GM12878 (cell line): ENCODE measurements around the gene FGD3. TPM values are rescaled to one million over a fixed set of nuclear protein-coding genes. Genes with fewer than 3 reads are reported as not detected.
A peak's percentile ranks its signal among the peaks of the same experiment; 100 is the strongest.

Experiments
- ATAC-seq: fragments of 200-7000 bp; cut with Tn5 transposase; 3 replicates; pipeline ENCODE4 v1.9.1; 2020; ENCODE audit warnings: mild to moderate bottlenecking, moderate library complexity
- BruUV-seq: library from RNA; stranded (reverse); fragments of 400-500 nt; replicated peaks from 2 replicates; lab custom pipeline; 2021; lab: Mats Ljungman, UMichigan
- CTCF ChIA-PET: fragments of 300-600 bp; sonication (Branson Sonifier 250); formaldehyde crosslinking; extraction: SDS; loops from one replicate; lab custom pipeline; 2021; ENCODE audit warnings: inconsistent platforms; lab: Yijun Ruan, JAX
- POLR2A ChIA-PET: fragments of 350-600 bp; formaldehyde crosslinking; extraction: SDS; loops from one replicate; lab custom pipeline; 2021; ENCODE audit warnings: inconsistent platforms; lab: Charles Lee
- RAD21 ChIA-PET: fragments of 300-600 bp; sonication (Branson Sonifier 250); formaldehyde crosslinking; loops from one replicate; lab custom pipeline; 2023; ENCODE audit warnings: antibody characterized with exemption; ENCODE audit not compliant: unreplicated experiment; lab: Charles Lee
- SMC1A ChIA-PET: fragments of 300-600 bp; sonication (Branson Sonifier 250); formaldehyde crosslinking; loops from one replicate; lab custom pipeline; 2023; ENCODE audit not compliant: unreplicated experiment, uncharacterized antibody; lab: Charles Lee
- DNase-seq: peaks from one replicate; pipeline ENCODE4 v3.0.0-alpha.2; 2011; ENCODE audit warnings: low read depth, low spot score
- FAIRE-seq: peaks from 3 replicates; lab custom pipeline; 2011; peaks lifted over from hg19 to GRCh38; lab: Jason Lieb, UNC
- H2AFZ ChIP-seq: 2 replicates; pipeline ENCODE4 v1.6.0; 2011; ENCODE audit warnings: low read depth, low read length, control low read depth; ENCODE audit not compliant: control insufficient read depth
- H3K27ac ChIP-seq: 2 replicates; pipeline ENCODE4 v1.5.1; 2011; ENCODE audit warnings: control low read depth; ENCODE audit not compliant: control insufficient read depth, insufficient read depth
- H3K27me3 ChIP-seq, 2 experiments: replicated peaks in 1 of 2; 2 replicates each; pipeline versions ENCODE4 v1.6.0 to v1.6.1; 2011; ENCODE audit warnings: low read length in 1 of 2; ENCODE audit not compliant: control insufficient read depth in 2 of 2, insufficient read depth in 2 of 2
- H3K36me3 ChIP-seq, 2 experiments: 2 replicates each; pipeline ENCODE4 v1.5.1; 2011; ENCODE audit warnings: low read length in 1 of 2; ENCODE audit not compliant: control insufficient read depth in 2 of 2, insufficient read depth in 2 of 2
- H3K4me1 ChIP-seq: 2 replicates; pipeline ENCODE4 v1.6.1; 2011; ENCODE audit warnings: mild to moderate bottlenecking, low read length, moderate library complexity, mixed read lengths; ENCODE audit not compliant: control insufficient read depth, insufficient read depth
- H3K4me2 ChIP-seq: 2 replicates; pipeline ENCODE4 v1.6.0; 2011; ENCODE audit warnings: control low read depth; ENCODE audit not compliant: control insufficient read depth, insufficient read depth
- H3K4me3 ChIP-seq: fragments of 200-600 bp; sonication (generic); 2 replicates; pipeline ENCODE4 v1.5.1; 2016
- H3K79me2 ChIP-seq: 2 replicates; pipeline ENCODE4 v1.6.0; 2011; ENCODE audit warnings: low read length; ENCODE audit not compliant: control insufficient read depth, insufficient read depth
- H3K9ac ChIP-seq: 2 replicates; pipeline ENCODE4 v1.8.0; 2011; ENCODE audit warnings: low read length, control low read depth, mixed read lengths; ENCODE audit not compliant: control insufficient read depth, insufficient read depth
- H3K9me3 ChIP-seq: replicated peaks from 3 replicates; pipeline ENCODE4 v1.5.1; 2011; ENCODE audit warnings: mild to moderate bottlenecking, low read length; ENCODE audit not compliant: control insufficient read depth, insufficient read depth
- H4K20me1 ChIP-seq: 2 replicates; pipeline ENCODE4 v1.6.0; 2011; ENCODE audit not compliant: control insufficient read depth, insufficient read depth
- ATF7 ChIP-seq: fragments of 450-650 bp; IDR thresholded peaks from 2 replicates; pipeline ENCODE4 v1.6.1; 2016; ENCODE audit warnings: low read depth, mild to moderate bottlenecking
- CBX5 ChIP-seq: sonication (generic); IDR thresholded peaks from 2 replicates; pipeline ENCODE4 v1.6.1; 2016; ENCODE audit warnings: low read depth, moderate library complexity, mild to moderate bottlenecking, inconsistent platforms
- ESRRA ChIP-seq: IDR thresholded peaks from 2 replicates; pipeline ENCODE4 v1.6.1; 2012; ENCODE audit warnings: mild to moderate bottlenecking, low read length, improper control_type of control experiment
- FOS ChIP-seq: IDR thresholded peaks from 3 replicates; pipeline ENCODE4 v1.6.1; 2011; ENCODE audit warnings: borderline replicate concordance; ENCODE audit not compliant: insufficient read length; ENCODE audit errors: extremely low read depth
- JUND ChIP-seq: IDR thresholded peaks from 2 replicates; pipeline ENCODE4 v1.6.1; 2012; ENCODE audit warnings: low read depth, mild to moderate bottlenecking, low read length, improper control_type of control experiment, moderate library complexity
- MYB ChIP-seq: fragments of 150-350 bp; IDR thresholded peaks from 2 replicates; pipeline ENCODE4 v1.6.1; 2014; ENCODE audit warnings: mild to moderate bottlenecking, low read depth, low read length, borderline replicate concordance
- NFYB ChIP-seq: IDR thresholded peaks from 2 replicates; pipeline ENCODE4 v1.6.1; 2011; ENCODE audit warnings: low read depth, mild to moderate bottlenecking, low read length, improper control_type of control experiment, moderate library complexity; ENCODE audit not compliant: insufficient read depth
- NRF1 ChIP-seq: conservative IDR thresholded peaks from 2 replicates; pipeline ENCODE4 v1.6.1; 2011; ENCODE audit warnings: mild to moderate bottlenecking, low read depth, low read length, improper control_type of control experiment
- PAX5 ChIP-seq: IDR thresholded peaks from 2 replicates; pipeline ENCODE4 v1.6.1; 2011; ENCODE audit warnings: low read depth, low read length, borderline replicate concordance
- RAD21 ChIP-seq: IDR thresholded peaks from 2 replicates; pipeline ENCODE4 v1.6.1; 2011; ENCODE audit warnings: mild to moderate bottlenecking, low read depth, low read length, moderate library complexity; ENCODE audit not compliant: insufficient read depth
- RB1 ChIP-seq: fragments of 450-650 bp; formaldehyde crosslinking; IDR thresholded peaks from 2 replicates; pipeline ENCODE4 v1.6.1; 2017; ENCODE audit warnings: mild to moderate bottlenecking, borderline replicate concordance
- RFX5 ChIP-seq: IDR thresholded peaks from 2 replicates; pipeline ENCODE4 v1.6.1; 2011; ENCODE audit warnings: low read depth, low read length, improper control_type of control experiment
- RUNX3 ChIP-seq: IDR thresholded peaks from 2 replicates; pipeline ENCODE4 v1.6.1; 2012; ENCODE audit warnings: low read length, inconsistent platforms
- SIN3A ChIP-seq: IDR thresholded peaks from 2 replicates; pipeline ENCODE4 v1.6.1; 2012; ENCODE audit warnings: low read depth, low read length, improper control_type of control experiment
- SPI1 ChIP-seq: IDR thresholded peaks from 2 replicates; pipeline ENCODE4 v1.6.1; 2011; ENCODE audit warnings: low read depth, mild to moderate bottlenecking, low read length, moderate library complexity, borderline replicate concordance; ENCODE audit not compliant: insufficient read depth
- STAT3 ChIP-seq: IDR thresholded peaks from 2 replicates; pipeline ENCODE4 v1.6.1; 2011; ENCODE audit warnings: low read depth, low read length, improper control_type of control experiment
- TARDBP ChIP-seq: IDR thresholded peaks from 2 replicates; pipeline ENCODE4 v1.6.1; 2016; ENCODE audit warnings: borderline replicate concordance
- TCF3 ChIP-seq: IDR thresholded peaks from 2 replicates; pipeline ENCODE4 v1.6.1; 2012; ENCODE audit warnings: low read depth, mild to moderate bottlenecking, low read length, borderline replicate concordance; ENCODE audit not compliant: insufficient read depth
- WRNIP1 ChIP-seq: IDR thresholded peaks from 2 replicates; pipeline ENCODE4 v1.6.1; 2011; ENCODE audit warnings: low read depth, low read length, improper control_type of control experiment, borderline replicate concordance
- YBX1 ChIP-seq: fragments of 450-650 bp; IDR thresholded peaks from 2 replicates; pipeline ENCODE4 v1.6.1; 2016; ENCODE audit warnings: antibody characterized with exemption
- YY1 ChIP-seq: IDR thresholded peaks from 2 replicates; pipeline ENCODE4 v1.6.1; 2011; ENCODE audit warnings: low read depth, mild to moderate bottlenecking, low read length
- WGBS: methylation state at CpG from one replicate; pipeline ENCODE4 v1.1.6; 2016; ENCODE audit warnings: low lambda C conversion rate; ENCODE audit not compliant: insufficient replicate concordance, insufficient coverage; ENCODE audit errors: missing lambda C conversion rate; 5-methylcytosine and 5-hydroxymethylcytosine counted together
- in situ Hi-C: fragments of 300-500 bp; cut with MboI; formaldehyde crosslinking; loops from 9 replicates; pipeline ENCODE4 v1.14.3; 2018; ENCODE audit warnings: mixed read lengths
- intact Hi-C: fragments of 100-400 bp; cut with micrococcal nuclease; formaldehyde crosslinking; loops from one replicate; pipeline ENCODE4 v1.14.2; 2022; ENCODE audit not compliant: unreplicated experiment
- polyA plus RNA-seq, 11 experiments: library from polyadenylated mRNA; depleted of rRNA in 4 of 11; unstranded in 6 of 11; stranded (reverse) in 5 of 11; fragments of >200 nt; fragmentation: Nextera tagmentation in 4 of 11; fragmentation: Illumina TruSeq in 1 of 11; extraction: Ambion mirVana in 4 of 11; extraction: Trizol in 1 of 11; gene quantifications; 1 replicate in 1 of 11; 2 replicates in 10 of 11; pipeline versions ENCODE4 v1.2.1 to v1.2.3, GENCODE V29; 2011 to 2016; ENCODE audit warnings: inconsistent platforms in 2 of 11, missing spikeins in 2 of 11, low read depth in 1 of 11
- total RNA-seq, 4 experiments: library from RNA; depleted of rRNA in 3 of 4; stranded (reverse); fragments of >200 nt in 3 of 4; fragmentation: Illumina TruSeq in 1 of 4; extraction: Trizol in 1 of 4; gene quantifications; 2 replicates each; pipeline versions ENCODE4 v1.2.1 to v1.2.3, GENCODE V29; 2013 to 2021
- TF ChIP-seq, protein P1 (sequence below): fragments of 450-650 bp; IDR thresholded peaks from 2 replicates; pipeline ENCODE4 v1.6.1; 2017; ENCODE audit warnings: mild to moderate bottlenecking
- TF ChIP-seq, protein P2 (sequence below): fragments of 450-650 bp; IDR thresholded peaks from 2 replicates; pipeline ENCODE4 v1.6.1; 2017; ENCODE audit warnings: borderline replicate concordance

The FGD3 gene
- total and polyA plus RNA-seq, 10 of the 15 experiments (the other 5 are each of a cell fraction or from before 2014, with no cell fraction given), result 0.26 to 18.1 (median 12.4) TPM

DNA sequence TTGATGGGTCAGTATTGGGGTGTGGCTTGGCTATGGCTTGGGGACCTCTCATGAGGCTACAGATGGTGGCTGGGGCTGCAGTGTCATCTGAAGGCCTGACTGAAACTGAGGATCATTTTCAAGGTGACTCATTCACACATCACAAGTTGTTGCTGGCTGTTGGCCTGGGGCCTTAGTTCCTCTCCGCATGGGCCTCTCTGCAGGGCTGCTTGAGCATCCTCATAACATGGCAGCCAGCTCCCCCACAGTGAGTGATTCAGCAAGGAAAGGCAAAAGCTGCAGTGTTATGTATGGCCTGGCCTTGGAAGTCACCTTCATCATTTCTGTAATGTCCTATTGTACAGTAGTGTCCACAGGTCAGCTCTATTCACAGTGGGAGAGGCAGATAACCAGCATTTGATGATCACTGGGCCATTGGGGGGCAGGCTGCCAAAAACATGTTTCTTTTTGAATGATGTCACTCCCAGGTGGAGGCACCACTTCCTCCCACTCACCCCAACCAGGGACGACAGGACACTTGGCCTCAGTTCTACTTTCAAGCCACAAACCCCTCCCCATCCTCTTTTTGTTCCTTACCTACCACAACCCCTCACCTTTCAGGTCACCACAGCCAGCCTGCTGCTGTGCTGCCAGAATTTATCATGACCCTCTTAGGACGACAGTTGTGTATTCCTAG is 14.4 kb downstream of the FGD3 start:
- POLR2A ChIA-PET, result no interaction called here

More for the DNA sequence above, 14.4 kb downstream of the FGD3 start:
- DNase-seq, result no peak
- ChIA-PET SMC1A (no interaction called here), CTCF (no interaction called here), RAD21 (no interaction called here)
- Histone ChIP-seq H3K79me2 (peaks cover 25% of the 10 kb centered on the region), H3K36me3 (no peaks in the 10 kb centered on the region), H2AFZ (no peak overlapping the region), H4K20me1 (no peaks in the 10 kb centered on the region), H3K4me2 (no peak overlapping the region), H3K9ac (no peak overlapping the region), H3K4me1 (peaks cover 29% of the 10 kb centered on the region), H3K9me3 (peaks cover 5% of the 10 kb centered on the region; the same call in 2 of the 3 replicates), H3K4me3 (no peak overlapping the region), H3K27ac (peak overlapping the region; percentile 4; the same call in 1 of the 2 replicates), H3K27me3 (no peaks in the 10 kb centered on the region)
- no peak for FAIRE-seq
- in situ Hi-C loops (no loop called here), intact Hi-C loops (no loop called here)
- 67% methylated on average over 3 of the region's 3 CpGs for WGBS
- no peak for ATAC-seq
- no TSS peak for BruUV-seq
- TF ChIP-seq PAX5 (no peak), FOS (no peak), RB1 (no peak), TARDBP (no peak), NRF1 (no peak), RAD21 (no peak), NFYB (0 out of 2 replicates have a peak, but pooled peaks have one; percentile 18), RFX5 (no peak), YY1 (peak; percentile 83), JUND (no peak), SIN3A (no peak), YBX1 (no peak), WRNIP1 (no peak), SPI1 (peak; percentile 44; the same call in 1 of the 2 replicates), ATF7 (0 out of 2 replicates have a peak, but pooled peaks have one; percentile 41), RUNX3 (peak; percentile 55), TCF3 (no peak), MYB (no peak), CBX5 (peak; percentile 58; the same call in 1 of the 2 replicates), STAT3 (no peak), ESRRA (no peak)
- TF ChIP-seq, protein P1, sequence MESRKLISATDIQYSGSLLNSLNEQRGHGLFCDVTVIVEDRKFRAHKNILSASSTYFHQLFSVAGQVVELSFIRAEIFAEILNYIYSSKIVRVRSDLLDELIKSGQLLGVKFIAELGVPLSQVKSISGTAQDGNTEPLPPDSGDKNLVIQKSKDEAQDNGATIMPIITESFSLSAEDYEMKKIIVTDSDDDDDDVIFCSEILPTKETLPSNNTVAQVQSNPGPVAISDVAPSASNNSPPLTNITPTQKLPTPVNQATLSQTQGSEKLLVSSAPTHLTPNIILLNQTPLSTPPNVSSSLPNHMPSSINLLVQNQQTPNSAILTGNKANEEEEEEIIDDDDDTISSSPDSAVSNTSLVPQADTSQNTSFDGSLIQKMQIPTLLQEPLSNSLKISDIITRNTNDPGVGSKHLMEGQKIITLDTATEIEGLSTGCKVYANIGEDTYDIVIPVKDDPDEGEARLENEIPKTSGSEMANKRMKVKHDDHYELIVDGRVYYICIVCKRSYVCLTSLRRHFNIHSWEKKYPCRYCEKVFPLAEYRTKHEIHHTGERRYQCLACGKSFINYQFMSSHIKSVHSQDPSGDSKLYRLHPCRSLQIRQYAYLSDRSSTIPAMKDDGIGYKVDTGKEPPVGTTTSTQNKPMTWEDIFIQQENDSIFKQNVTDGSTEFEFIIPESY, result peak; percentile 38; the same call in 1 of the 2 replicates
- TF ChIP-seq, protein P2, sequence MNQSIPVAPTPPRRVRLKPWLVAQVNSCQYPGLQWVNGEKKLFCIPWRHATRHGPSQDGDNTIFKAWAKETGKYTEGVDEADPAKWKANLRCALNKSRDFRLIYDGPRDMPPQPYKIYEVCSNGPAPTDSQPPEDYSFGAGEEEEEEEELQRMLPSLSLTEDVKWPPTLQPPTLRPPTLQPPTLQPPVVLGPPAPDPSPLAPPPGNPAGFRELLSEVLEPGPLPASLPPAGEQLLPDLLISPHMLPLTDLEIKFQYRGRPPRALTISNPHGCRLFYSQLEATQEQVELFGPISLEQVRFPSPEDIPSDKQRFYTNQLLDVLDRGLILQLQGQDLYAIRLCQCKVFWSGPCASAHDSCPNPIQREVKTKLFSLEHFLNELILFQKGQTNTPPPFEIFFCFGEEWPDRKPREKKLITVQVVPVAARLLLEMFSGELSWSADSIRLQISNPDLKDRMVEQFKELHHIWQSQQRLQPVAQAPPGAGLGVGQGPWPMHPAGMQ, result no peak
